T-helper 17 cell (primary cell): ENCODE results near the gene ABCC6. TPM values are rescaled to one million over a fixed set of nuclear protein-coding genes. Genes with fewer than 3 reads are reported as not detected.
"Not testable (repeated sequence)": the region's sequence is repeated elsewhere in the genome, so short reads cannot be mapped to it uniquely, and the experiment has no call there.

ENCODE experiments used
- ATAC-seq: fragments of 150-1000 bp; cut with Tn5 transposase; 2 replicates; pipeline ENCODE4 v1.10.0; 2021; ENCODE audit warnings: mild to moderate bottlenecking, moderate library complexity
- DNase-seq, 3 donors: peaks; one replicate each; pipeline versions ENCODE4 v3.0.0 to v3.0.0-alpha.2; 2020 to 2021
- H3K9me3 ChIP-seq: one replicate; pipeline ENCODE4 v1.7.0; 2013; ENCODE audit warnings: low read length, mild to moderate bottlenecking; ENCODE audit not compliant: control insufficient read depth, poor library complexity, severe bottlenecking
- H3K27ac Mint-ChIP-seq: one replicate; pipeline ENCODE4 v1.8.0; 2022; ENCODE audit warnings: mild to moderate bottlenecking, moderate library complexity, mixed read lengths
- H3K27me3 Mint-ChIP-seq: one replicate; pipeline ENCODE4 v1.8.0; 2022; ENCODE audit warnings: mixed read lengths
- H3K36me3 Mint-ChIP-seq: one replicate; pipeline ENCODE4 v1.8.0; 2022; ENCODE audit warnings: low read depth, mixed read lengths
- H3K4me1 Mint-ChIP-seq: one replicate; pipeline ENCODE4 v1.8.0; 2022; ENCODE audit warnings: mild to moderate bottlenecking, mixed read lengths
- H3K4me3 Mint-ChIP-seq: one replicate; pipeline ENCODE4 v1.8.0; 2022; ENCODE audit warnings: mild to moderate bottlenecking, moderate library complexity, mixed read lengths
- total RNA-seq, 4 donors: library from RNA in 2 of 4; stranded (reverse) in 2 of 4; gene quantifications; one replicate each; pipeline ENCODE4 v1.2.3 and lab custom pipeline; 2022 to 2026

Gene ABCC6
- total RNA-seq, 2 donors from 2014 or later, result not detected

DNA sequence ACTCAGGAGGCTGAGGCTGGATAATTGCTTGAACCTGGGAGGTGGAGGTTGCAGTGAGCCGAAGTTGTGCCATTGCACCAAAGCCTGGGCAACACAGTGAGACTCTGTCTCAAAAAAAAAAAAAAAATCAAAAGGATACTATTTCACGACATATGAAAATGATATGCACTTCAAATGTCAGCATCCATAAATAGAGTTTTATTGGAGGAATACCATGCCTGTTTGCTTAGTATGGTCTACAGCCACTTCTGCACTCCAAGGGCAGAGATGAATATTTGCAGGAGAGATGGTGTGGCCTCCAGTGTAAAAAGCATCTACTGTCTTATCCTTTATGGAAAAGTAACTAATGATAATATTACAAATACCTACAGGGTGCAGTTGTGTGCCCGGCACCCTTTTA is 27.2 kb downstream of the ABCC6 start:
- H3K4me3 Mint-ChIP-seq, result no peak overlapping the region
- ATAC-seq, result no peak
- peaks cover 18% of the 10 kb centered on the region for H3K27me3 Mint-ChIP-seq

DNA sequence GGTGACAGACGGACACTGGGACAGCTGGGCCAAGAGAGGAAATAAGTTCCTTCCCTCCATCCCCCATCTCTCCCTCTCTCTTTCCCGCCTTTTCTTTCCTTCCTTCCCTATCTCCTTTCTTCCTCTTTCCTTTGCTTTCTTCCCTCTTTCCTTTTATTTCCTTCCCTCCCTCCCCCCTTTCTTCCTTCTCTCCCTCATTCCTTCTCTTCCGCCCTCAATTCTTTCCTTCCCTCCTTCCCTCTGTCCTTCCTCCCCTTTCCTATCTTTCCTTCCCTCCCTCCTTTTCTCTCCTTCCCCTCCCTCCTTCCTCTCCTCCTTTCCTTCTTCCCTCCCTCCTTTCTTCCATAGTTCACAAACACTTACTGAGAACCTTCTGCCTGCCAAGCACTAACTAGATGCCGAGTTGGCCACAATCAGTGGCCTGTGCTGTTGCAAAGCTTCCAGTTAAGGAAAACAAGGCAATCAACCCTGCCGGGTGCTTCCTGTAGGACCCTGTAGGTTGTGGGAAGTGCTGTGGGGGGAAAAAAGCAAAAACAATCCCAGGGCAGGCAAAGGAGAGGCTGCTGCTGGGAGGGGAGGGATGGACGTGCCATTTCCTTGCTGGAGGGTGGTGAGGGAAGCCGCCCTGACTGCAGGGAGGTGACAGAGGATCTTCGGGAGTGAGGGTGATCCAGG is 31.7 kb downstream of the ABCC6 start:
- peaks cover 35% of the 10 kb centered on the region for H3K27me3 Mint-ChIP-seq
- ATAC-seq (no peak), DNase-seq (no peak)
- H3K4me3 Mint-ChIP-seq, result no peak overlapping the region
- H3K9me3 ChIP-seq, result no peaks in the 10 kb centered on the region
- no peaks in the 10 kb centered on the region for H3K4me1 Mint-ChIP-seq
- H3K27ac Mint-ChIP-seq, result no peak overlapping the region
- no peaks in the 10 kb centered on the region for H3K36me3 Mint-ChIP-seq

More for the DNA sequence above, 27.2 kb downstream of the ABCC6 start:
- no peaks in the 10 kb centered on the region for H3K36me3 Mint-ChIP-seq
- DNase-seq, result no peak
- peaks cover 5% of the 10 kb centered on the region for H3K4me1 Mint-ChIP-seq
- no peak overlapping the region for H3K27ac Mint-ChIP-seq
- H3K9me3 ChIP-seq, result no peaks in the 10 kb centered on the region

DNA sequence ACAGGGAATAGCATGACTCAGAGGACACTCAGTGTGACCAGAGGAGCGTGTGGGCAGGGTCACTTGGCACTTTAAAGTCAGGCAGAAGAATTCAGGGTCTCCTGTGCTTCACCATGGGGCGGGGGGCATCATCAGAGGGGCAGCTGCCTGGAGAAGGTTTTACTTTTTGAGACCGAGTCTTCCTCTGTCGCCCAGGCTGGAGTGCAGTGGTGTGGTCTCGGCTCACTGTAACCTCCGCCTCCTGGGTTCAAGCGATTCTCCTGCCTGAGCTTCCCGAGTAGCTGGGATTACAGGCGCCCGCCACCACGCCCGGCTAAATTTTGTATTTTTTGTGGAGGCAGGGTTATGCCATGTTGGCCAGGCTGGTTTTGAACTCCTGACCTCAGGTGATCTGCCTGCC is 32.3 kb downstream of the ABCC6 start:
- H3K36me3 Mint-ChIP-seq, H3K9me3 ChIP-seq, H3K4me3 Mint-ChIP-seq, H3K27ac Mint-ChIP-seq, DNase-seq, ATAC-seq, H3K4me1 Mint-ChIP-seq: not testable (repeated sequence)
- H3K27me3 Mint-ChIP-seq, result peaks cover 35% of the 10 kb centered on the region

DNA sequence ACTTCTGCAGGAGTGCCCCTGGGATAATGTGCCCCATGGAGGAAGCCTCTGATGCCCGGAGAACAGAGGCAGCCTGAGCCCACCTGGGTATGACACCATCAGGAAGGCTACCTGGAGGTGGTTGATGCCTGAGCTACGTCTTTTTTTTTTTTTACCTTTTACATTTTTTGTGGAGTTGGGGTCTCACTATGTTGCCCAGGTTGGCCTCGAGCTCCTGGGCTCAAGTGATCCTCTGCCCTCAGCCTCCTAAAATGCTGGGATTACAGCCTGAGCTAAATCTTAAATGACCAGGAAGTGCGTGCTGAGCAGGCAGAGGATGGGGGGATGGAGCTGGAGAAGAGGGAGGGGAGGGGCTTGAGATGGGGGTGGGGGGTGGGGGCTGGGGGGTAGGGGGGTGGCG is 32.7 kb downstream of the ABCC6 start:
- Mint-ChIP-seq H3K4me3 (no peak overlapping the region), H3K36me3 (no peaks in the 10 kb centered on the region), H3K27ac (no peak overlapping the region), H3K27me3 (peaks cover 35% of the 10 kb centered on the region), H3K4me1 (no peaks in the 10 kb centered on the region)
- ATAC-seq (no peak), DNase-seq (no peak)
- no peaks in the 10 kb centered on the region for H3K9me3 ChIP-seq

DNA sequence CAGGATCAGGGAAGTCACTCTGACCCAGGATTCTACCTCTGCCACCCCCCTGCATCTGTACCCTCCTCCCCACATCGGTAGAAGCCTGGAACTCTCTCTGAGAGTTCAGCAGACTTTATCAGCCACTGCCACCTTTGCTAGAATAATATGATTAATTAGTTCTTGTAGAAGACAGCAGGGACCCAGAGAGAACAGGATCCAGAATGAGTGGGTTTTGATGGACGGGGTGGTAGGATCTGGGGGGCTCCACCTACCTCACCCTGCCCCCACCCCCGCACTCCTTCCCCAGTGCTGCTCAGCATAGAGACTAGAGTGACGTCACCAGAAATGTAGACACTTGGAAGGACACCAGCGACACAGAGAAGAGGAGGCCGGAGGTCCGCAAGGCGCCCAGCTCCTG is 33.5 kb downstream of the ABCC6 start:
- DNase-seq (no peak), ATAC-seq (no peak)
- Mint-ChIP-seq H3K4me3 (no peak overlapping the region), H3K27me3 (peaks cover 35% of the 10 kb centered on the region), H3K27ac (no peak overlapping the region), H3K36me3 (no peaks in the 10 kb centered on the region), H3K4me1 (no peaks in the 10 kb centered on the region)
- no peaks in the 10 kb centered on the region for H3K9me3 ChIP-seq

DNA sequence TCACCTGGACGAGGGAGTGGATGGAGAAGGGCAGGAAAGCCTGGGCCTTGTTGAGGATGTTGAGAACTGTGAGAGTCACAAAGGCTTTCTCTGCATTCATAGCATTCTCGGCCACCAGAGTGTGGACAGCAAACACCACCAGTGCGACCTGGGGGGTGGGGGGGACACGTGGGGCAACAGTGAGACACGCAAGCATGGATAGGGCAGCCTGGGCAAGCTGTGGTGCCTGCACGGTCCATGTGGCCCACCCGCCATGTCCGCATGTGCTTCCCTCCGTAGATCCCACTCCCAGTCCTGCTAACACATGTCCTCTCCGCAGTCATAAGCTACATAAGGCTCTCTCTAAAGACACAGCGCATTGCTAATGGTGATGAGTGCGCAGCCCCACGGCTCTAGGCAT is 34.5 kb downstream of the ABCC6 start:
- Mint-ChIP-seq H3K4me3 (no peak overlapping the region), H3K27ac (no peak overlapping the region), H3K4me1 (no peaks in the 10 kb centered on the region), H3K27me3 (peaks cover 35% of the 10 kb centered on the region), H3K36me3 (no peaks in the 10 kb centered on the region)
- ATAC-seq (no peak), DNase-seq (no peak)
- H3K9me3 ChIP-seq, result no peaks in the 10 kb centered on the region

DNA sequence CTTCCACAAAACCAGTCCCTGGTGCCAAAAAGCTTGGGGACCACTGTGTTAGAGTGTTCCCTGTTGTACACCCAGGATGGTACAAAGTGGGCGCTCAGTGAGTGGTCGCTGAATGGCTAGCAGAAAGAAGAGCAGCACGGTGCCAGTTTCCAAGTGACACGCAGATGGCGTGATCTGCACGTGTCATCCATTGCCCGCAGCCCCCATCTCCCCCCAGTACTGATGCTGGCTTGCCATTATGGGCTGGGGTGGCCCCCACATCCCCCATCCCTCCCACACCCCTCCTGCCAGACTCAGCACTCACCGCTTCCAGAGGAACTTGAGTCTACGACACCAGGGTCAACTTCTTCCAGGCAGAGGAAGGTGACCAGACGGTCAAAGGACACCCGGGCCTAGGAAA is 36.5 kb downstream of the ABCC6 start:
- H3K4me1 Mint-ChIP-seq, result no peaks in the 10 kb centered on the region
- ATAC-seq (no peak), DNase-seq (no peak)
- H3K4me3 Mint-ChIP-seq, result no peak overlapping the region
- peaks cover 27% of the 10 kb centered on the region for H3K27me3 Mint-ChIP-seq
- H3K27ac Mint-ChIP-seq, result no peak overlapping the region
- H3K9me3 ChIP-seq, result no peaks in the 10 kb centered on the region
- peaks cover 3% of the 10 kb centered on the region for H3K36me3 Mint-ChIP-seq

DNA sequence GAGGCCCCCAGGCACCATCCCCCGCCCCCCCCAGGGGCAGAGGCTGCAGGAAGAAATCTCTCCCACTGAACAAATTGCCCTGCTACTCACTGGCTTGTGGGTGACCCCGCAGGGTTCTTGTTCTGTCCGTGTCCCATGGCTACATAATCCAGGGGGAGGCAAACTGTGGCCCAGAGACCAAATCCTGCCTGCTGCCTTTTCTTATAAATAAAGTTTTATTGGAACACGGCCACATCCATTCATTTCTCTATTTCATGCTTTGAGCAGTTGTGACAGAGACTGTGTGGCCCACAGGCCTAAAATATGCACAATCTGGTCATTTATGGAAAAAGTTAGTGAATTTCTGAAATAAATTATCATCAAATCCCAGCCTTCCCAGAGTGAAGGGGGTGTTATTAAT is 38.2 kb downstream of the ABCC6 start:
- peaks cover 5% of the 10 kb centered on the region for H3K36me3 Mint-ChIP-seq
- no peaks in the 10 kb centered on the region for H3K4me1 Mint-ChIP-seq
- H3K27ac Mint-ChIP-seq, result no peak overlapping the region
- DNase-seq (no peak), ATAC-seq (no peak)
- peaks cover 26% of the 10 kb centered on the region for H3K27me3 Mint-ChIP-seq
- no peak overlapping the region for H3K4me3 Mint-ChIP-seq
- no peaks in the 10 kb centered on the region for H3K9me3 ChIP-seq

DNA sequence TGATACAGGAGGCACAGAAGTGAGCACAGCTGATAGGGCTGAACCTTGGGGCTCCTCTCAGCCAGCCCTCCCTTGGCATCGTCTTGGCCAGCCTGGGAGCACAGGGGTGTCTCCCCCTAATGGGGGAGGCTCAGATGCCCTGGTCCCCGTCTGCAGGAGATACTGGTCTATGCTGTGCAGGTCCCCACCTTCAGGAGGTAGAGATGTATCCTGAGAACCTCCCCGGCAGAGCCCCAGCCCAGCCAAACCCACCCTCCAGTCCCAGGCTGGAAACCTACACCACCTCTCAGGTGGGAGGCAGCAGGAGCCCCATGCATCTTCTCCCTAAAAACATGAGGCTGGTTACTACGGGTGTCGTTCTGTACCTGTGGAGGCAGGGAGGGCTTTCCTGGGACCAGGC is 38.7 kb downstream of the ABCC6 start:
- Mint-ChIP-seq H3K4me1 (no peaks in the 10 kb centered on the region), H3K27ac (no peak overlapping the region), H3K36me3 (peaks cover 5% of the 10 kb centered on the region), H3K4me3 (no peak overlapping the region), H3K27me3 (peaks cover 21% of the 10 kb centered on the region)
- no peak for ATAC-seq
- H3K9me3 ChIP-seq, result no peaks in the 10 kb centered on the region
- no peak for DNase-seq

DNA sequence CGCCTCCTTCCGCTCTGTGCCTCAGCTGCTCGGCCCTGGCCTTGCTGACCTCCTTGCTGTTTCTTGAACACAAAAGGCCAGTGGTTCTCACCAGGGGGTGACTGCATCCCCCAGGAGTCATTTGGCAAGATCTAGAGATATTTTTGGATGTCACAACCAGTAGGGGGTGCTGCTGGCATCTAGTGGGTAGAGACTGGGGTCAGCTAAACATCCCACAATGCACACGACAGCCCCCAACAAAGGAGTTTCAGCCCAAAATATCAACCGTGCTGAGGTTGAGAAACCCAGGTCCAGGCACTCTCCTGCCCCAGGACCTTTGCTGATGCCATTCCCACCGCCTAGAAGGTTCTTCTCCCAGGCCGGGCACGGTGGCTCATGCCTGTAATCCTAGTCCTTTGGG is 39.7 kb downstream of the ABCC6 start:
- no peak overlapping the region for H3K27ac Mint-ChIP-seq
- DNase-seq (no peak), ATAC-seq (no peak)
- no peaks in the 10 kb centered on the region for H3K9me3 ChIP-seq
- peaks cover 20% of the 10 kb centered on the region for H3K27me3 Mint-ChIP-seq
- no peaks in the 10 kb centered on the region for H3K4me1 Mint-ChIP-seq
- H3K36me3 Mint-ChIP-seq, result peaks cover 5% of the 10 kb centered on the region
- H3K4me3 Mint-ChIP-seq, result no peak overlapping the region

DNA sequence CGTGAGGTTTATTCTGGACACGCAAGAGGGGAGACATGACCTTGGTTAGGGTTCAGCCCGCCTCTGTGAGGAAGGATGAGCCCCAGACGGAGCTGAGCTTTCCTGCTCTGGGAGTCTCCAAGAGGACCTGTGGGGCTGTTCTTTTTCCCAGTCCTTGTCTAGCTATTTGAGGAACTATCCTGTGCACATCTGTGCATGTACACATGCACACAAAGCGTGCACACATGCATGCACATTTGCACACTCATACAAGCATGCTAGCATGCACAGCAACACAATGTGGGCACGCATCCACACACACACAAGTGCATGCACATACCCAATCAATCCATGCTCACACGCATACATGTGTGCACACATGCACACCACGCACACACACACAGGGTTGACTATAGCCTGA is 40.4 kb downstream of the ABCC6 start:
- Mint-ChIP-seq H3K27ac (no peak overlapping the region), H3K27me3 (peaks cover 20% of the 10 kb centered on the region), H3K36me3 (peaks cover 5% of the 10 kb centered on the region), H3K4me1 (no peaks in the 10 kb centered on the region), H3K4me3 (no peak overlapping the region)
- no peak for ATAC-seq
- H3K9me3 ChIP-seq, result no peaks in the 10 kb centered on the region
- DNase-seq, result no peak

DNA sequence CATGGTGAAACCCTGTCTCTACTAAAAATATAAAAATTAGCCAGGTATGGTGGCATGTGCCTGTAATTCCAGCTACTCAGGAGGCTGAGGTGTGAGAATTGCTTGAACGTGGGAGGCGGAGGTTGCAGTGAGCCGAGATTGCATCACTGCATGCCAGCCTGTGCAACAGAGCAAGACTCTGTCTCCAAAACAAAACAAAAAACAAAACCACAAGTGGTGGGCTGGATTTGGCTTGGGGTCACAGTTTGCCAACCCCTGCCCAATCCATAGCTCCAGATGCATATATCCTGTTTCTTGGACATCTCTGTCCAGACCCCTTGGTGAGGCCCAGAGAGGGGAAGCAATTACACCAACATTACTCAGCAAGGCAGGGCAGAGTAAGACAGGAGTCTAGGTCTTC is 41.5 kb downstream of the ABCC6 start:
- not testable (repeated sequence) for H3K4me1 Mint-ChIP-seq
- peaks cover 19% of the 10 kb centered on the region for H3K27me3 Mint-ChIP-seq

DNA sequence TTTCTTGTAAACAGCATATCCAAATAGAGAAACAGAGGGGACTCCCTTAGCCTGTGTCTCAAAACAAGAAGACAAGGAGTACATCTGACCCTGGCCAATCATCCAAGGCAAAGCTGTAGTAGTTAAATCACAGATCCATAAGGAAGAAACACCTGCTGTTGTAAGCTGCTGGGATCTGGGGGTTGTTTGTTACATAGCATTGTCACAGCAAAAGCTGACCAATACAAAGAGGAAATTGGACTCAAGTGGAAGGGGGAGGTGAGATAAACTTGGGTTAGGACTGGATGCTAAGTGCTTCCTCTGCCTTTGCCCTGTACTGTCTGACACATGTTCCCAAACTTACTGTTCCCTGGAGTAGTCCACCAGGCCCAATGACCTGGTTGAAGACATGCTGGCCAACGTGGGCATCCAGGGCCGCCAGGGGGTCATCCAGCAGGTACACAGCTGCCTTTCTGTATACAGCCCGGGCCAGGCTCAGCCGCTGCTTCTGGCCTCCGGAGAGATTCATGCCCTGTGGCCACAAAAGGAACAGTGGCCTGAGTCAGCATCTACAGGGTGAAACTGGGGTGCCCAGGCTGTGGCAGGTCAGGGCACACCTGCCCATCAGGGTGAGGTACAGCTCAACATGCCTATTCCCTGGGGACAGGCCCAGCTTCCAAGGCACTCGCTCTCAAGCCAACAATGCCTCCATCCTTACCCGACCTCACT is 44.7 kb downstream of the ABCC6 start:
- no peaks in the 10 kb centered on the region for H3K4me1 Mint-ChIP-seq
- no peak overlapping the region for H3K27ac Mint-ChIP-seq
- no peak for ATAC-seq
- DNase-seq, result no peak
- H3K27me3 Mint-ChIP-seq, result peaks cover 19% of the 10 kb centered on the region
- peaks cover 5% of the 10 kb centered on the region for H3K36me3 Mint-ChIP-seq
- no peak overlapping the region for H3K4me3 Mint-ChIP-seq
- no peaks in the 10 kb centered on the region for H3K9me3 ChIP-seq

More for the DNA sequence above, 41.5 kb downstream of the ABCC6 start:
- not testable (repeated sequence) for H3K4me3 Mint-ChIP-seq, H3K36me3 Mint-ChIP-seq, ATAC-seq, H3K27ac Mint-ChIP-seq, H3K9me3 ChIP-seq, DNase-seq

DNA sequence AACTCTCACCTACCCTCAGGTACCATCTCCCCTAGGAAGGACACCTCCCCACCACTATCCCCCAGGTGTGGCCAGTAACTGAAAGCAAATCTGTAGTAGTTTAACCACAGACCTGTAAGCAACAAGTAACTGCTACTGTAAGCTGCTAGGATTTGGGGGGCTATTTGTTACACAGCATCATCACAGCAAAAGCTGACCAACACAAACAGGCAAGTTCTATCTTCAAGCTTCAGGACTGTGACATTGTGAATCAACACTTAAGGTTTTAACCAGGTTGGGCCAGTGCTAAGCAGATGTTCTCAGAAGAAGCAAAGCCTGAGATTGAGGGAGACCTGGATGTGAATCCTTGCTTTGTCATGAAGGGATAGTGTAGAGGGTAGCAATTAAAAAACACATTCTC is 47.0 kb downstream of the ABCC6 start:
- peaks cover 3% of the 10 kb centered on the region for H3K4me1 Mint-ChIP-seq
- no peak overlapping the region for H3K27ac Mint-ChIP-seq
- H3K36me3 Mint-ChIP-seq, result peaks cover 2% of the 10 kb centered on the region
- ATAC-seq (no peak), DNase-seq (no peak)
- no peak overlapping the region for H3K4me3 Mint-ChIP-seq
- H3K27me3 Mint-ChIP-seq, result peaks cover 12% of the 10 kb centered on the region
- no peaks in the 10 kb centered on the region for H3K9me3 ChIP-seq
